IPS-NIHi11 (cell line): Measurements from ENCODE around the gene NSD1.
"Not testable (repeated sequence)": the region's sequence is repeated elsewhere in the genome, so short reads cannot be mapped to it uniquely, and the experiment has no call there.

ENCODE experiments used
- DNase-seq: peaks from one replicate; pipeline ENCODE4 v3.0.0; 2012; ENCODE audit warnings: mixed read lengths, low spot score

The NSD1 gene

GRCh38 chr5:177291735-177292134 is 158.2 kb downstream of the NSD1 start:
- no peak for DNase-seq

DNA sequence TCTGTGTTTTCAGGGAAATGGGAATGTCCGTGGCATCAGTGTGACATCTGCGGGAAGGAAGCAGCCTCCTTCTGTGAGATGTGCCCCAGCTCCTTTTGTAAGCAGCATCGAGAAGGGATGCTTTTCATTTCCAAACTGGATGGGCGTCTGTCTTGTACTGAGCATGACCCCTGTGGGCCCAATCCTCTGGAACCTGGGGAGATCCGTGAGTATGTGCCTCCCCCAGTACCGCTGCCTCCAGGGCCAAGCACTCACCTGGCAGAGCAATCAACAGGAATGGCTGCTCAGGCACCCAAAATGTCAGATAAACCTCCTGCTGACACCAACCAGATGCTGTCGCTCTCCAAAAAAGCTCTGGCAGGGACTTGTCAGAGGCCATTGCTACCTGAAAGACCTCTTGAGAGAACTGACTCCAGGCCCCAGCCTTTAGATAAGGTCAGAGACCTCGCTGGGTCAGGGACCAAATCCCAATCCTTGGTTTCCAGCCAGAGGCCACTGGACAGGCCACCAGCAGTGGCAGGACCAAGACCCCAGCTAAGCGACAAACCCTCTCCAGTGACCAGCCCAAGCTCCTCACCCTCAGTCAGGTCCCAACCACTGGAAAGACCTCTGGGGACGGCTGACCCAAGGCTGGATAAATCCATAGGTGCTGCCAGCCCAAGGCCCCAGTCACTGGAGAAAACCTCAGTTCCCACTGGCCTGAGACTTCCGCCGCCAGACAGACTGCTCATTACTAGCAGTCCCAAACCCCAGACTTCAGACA is 160.4 kb downstream of the NSD1 start:
- no peak for DNase-seq

- DNase-seq = no peak
Observed at GRCh38 chr5:177294632-177295031, 161.1 kb downstream of the NSD1 start.

DNA sequence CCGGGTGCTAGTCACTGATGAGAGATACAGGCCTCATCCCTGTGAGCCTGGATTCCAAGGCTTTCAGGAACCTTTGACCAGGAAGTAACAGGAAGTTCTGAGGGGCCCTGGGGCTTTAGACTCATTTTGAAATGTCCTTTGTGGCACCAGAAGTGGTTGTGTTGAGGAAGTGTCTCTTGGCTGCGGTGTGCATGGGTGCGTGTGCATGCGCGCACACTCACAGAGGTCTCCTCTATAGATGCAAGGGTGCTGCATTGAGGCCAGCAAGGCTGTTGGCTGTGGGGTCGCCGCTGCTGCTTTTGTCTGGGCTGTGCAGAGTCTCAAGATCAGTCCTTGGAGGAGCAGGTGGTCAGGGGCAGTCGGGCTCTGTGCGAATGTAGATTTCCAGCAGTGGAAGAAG is 162.4 kb downstream of the NSD1 start:
- DNase-seq = no peak

GRCh38 chr5:177296581-177296980 is 163.0 kb downstream of the NSD1 start:
- DNase-seq = no peak

DNA sequence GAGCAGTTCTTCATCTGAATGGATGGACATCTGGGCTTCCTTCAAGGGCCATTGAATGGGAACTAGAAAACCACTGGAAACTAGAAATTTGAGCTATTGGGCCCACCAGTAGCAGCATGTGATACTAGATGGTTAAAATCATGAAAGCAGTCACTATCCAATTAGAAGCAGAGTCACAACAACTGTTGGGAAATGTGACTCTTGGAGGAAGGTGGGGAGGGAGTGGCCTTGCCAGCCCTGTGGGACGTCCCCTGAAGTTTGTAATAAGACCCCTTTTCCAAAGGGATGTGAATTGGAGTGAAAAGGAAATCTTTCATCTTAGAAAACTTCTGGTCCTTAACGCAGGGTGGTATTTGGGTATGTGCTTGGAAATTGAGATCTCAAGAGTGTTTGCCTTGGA is 164.3 kb downstream of the NSD1 start:
- no peak for DNase-seq

DNA sequence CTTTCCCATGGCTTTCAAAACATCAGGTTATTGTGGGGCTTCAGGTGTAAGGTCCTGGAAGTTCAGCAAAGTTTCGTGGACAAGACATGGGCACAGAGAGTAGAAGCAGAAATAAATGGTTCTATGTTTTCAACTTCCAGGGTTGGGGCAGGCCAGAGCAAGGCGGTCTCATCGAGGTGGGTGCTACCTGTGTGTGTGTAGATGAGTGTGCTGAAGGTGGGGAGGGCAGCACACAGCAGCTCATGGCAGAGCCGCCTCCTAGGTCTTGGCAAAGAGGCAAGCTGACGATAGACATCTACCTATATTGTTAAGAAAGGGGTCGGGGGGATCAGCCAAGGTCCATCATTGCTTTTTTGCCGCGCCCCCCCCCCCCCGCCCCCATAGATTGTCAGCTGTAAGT is 166.1 kb downstream of the NSD1 start:
- DNase-seq = no peak

DNA sequence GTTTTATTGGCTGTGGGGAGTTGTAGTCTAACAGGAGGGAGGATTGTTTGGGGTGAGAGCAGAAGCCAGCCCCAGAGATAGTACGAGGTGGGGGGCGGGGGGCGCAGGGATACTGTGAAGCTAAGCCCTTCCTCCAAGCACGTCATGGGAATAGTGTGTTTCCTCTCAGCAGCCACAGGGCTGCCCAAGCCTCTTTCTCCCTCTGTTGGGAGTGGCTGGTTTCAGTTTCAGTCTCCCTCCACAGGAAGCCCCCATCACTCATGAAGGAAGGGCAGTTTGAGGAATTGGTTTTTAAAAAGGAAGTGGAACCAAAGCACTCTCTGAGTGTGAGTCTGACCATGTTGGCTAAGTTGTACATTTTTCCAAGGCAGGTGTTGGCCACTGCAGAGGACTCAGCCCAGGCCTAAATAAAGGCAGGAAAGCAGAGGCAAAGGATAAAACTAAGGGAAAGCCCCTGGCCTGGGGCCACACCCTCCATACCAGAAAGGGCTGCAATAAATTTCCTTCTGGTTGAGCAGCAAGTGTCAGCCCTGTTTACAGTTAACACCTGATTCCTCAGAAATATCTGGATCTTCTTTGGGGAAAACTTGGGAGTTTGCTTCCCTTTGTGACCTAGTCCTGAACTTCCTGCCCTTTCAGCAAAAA is 166.8 kb downstream of the NSD1 start:
- DNase-seq = peak; percentile 44

DNA sequence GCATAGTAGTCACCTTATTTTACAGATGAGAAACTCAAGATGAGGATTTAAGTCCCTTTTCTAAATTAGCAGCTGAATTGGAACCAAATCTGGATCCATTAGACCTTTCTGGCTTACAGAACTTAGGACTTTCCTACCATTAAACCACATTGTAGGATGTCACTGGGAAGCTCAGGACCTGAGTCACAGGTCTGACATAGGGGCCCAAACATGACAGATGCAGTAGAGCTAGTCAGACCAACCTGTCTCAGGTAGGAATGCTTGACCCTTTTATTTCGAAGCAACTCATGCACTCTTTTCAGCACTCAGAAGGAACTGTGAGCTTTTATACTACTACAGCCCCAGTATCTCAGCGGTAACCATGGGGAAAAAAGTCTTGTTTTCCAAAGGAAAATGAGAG is 167.4 kb downstream of the NSD1 start:
- no peak for DNase-seq

DNA sequence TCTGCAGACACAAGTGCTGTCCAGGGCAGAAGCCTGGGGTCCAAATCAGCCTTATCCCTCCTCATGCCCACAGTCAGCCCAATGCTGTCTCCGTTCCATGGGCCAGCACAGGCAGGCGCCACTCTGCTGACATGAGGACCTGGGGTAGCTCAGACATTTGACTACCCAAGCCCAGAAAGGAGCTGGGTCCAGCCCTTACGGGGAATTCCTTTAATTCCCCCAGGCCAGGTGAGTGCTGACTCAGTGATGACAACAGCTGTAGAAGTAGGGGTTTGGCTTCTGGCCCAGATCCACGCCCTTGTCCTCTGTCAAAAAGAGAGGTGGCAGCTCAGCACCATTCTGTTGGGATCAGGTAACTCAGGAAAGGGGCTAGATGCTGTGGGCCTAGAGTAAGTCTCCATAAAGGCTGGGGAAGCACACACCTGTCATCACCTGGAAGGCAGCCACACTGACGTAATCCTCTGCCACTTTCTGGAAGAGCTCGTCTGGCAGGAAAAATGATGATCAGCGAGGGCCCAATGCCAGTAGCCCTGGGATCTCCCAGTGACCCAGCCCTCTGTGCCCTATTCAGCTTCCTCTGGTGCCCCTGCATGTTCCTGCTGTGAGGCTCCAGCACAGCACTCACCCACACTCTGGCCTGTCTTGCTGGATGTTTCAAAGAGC is 168.1 kb downstream of the NSD1 start:
- no peak for DNase-seq

DNA sequence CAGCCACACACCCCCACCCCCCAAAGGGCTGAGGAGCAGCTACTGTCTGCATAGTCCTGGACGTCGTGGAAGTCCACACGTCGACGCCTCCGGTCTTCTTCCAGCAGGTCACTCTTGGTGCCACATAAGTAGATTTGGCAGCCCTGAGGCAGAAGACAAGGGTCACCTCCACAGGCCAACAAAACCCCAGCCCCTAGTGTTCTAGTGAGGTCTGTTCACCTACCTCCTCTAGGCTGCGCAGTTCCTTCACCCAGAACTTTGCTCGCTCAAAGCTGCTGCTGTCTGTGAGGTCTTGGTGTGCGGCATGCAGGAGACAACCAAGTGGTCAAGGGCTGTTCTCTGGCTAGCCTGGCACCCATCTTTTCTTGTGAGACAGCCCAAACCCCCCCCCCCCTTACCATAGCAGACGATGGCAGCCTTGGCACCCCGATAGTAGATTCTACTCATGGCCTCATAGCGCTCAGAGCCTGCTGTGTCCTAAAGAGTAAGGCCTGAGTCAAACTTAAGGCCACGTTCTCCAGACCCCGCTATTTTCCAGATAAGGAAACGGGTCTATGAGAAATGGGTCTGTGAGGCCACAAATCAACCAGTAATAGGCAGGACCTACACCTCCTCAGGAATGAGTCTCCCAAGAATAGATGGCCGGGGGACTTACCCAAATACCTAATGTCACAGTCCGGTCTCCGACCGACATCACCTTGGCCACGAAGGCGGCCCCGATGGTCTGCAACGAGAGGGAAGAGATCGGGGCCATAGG is 169.0 kb downstream of the NSD1 start:
- DNase-seq = no peak

DNA sequence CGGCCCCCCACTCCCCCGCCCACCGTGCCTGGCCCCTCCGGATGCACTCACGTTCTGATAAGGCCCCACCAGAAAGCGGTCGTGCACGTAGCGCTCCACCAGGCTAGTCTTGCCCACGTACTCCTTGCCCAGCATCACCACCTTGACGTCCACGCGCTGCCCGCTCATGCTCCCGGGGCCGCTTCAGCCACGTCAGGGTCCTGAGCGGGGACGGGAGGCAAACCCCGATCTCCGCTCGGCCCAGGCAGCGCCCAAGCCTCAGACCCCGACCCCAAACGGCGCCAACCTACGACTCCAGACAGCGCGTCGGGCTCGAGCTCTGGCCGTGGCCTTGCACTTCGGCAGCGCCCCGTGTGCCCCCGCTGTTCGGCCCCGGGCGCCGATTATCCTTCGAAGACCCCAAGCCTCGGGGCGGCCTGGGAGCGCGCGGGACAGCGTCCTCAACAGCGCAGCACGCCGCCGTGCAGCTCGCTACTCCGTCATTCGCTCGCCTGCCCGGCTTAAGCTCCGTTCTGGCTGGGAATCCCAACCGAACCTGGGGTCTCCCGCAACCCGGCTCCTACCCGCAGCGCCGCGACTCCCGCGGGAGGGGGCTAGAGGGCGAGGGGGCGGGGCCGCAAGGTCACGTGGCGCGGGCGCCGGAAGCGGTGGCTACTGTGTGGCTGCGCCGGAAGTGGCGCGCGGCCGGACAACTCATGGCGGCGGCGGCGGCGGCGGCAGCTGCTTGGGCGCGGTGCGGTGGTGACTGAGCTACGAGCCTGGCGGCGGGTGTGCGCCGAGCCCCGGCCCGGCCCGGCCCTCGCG is 169.8 kb downstream of the NSD1 start, which contains the start of the genes PRELID1 and RAB24:
Gene PRELID1, plus strand, starts transcription at position 679 of the 804 bp plus-strand sequence. CDS start 187 bp downstream, outside the sequence.
Gene RAB24, minus strand, starts transcription at position 599 of the 804 bp plus-strand sequence. Its CDS starts 431 bp downstream, at position 168.
- peak; percentile 97 for DNase-seq

GRCh38 chr5:177303925-177304391 is 170.4 kb downstream of the NSD1 start:
- no peak for DNase-seq

- DNase-seq = no peak
Observed at GRCh38 chr5:177304392-177305119, 171.0 kb downstream of the NSD1 start.

DNA sequence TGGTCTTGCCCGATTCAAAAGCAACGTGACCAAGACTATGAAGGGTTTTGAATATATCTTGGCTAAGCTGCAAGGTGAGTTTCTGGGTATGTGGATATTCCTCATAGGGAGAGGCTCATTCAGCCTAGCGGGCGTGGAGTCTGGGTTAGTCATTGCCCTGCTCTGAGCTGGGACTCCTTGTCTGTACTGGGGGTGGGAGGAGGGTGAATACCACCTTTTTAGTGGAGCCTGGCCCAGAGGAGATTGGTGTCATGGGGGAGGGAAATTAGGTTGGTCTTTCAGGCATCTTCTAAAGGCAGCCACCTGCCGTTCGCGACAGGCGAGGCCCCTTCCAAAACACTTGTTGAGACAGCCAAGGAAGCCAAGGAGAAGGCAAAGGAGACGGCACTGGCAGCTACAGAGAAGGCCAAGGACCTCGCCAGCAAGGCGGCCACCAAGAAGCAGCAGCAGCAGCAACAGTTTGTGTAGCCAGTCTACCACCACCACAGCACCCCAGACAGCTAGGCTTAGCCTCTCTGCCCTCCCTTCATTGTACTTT is 172.6 kb downstream of the NSD1 start:
- not testable (repeated sequence) for DNase-seq

- DNase-seq = no peak
Observed at GRCh38 chr5:177306674-177307543, 173.3 kb downstream of the NSD1 start.

GRCh38 chr5:177307544-177308363 is 174.2 kb downstream of the NSD1 start:
- no peak for DNase-seq

DNA sequence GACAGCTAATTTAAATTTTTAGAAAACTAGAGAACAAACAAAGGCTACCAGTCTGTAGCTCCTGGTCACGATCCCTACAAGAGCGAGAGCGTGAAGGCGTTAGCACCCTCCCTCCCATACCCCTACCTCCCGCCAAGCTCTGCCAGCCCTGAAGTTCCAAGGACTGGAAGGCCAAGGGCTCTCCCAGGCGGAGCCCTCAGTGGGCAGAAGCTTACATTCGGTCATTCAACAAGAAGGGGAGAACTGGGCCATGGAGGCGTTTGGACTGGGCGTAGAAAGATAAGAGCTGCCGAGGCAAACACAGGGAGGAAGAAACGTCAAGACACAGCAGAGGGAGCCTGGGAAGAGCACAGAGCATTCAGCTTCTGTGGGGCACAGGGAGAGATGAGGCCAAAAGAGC is 175.2 kb downstream of the NSD1 start:
- no peak for DNase-seq
